TTC549 (cell line): Measurements from ENCODE around the gene PLCB1.
"Not testable (repeated sequence)": the region's sequence is repeated elsewhere in the genome, so short reads cannot be mapped to it uniquely, and the experiment has no call there.

Experiments
- FAIRE-seq: peaks from 2 replicates; lab custom pipeline; 2012; peaks lifted over from hg19 to GRCh38; lab: Jason Lieb, UNC

Gene PLCB1

GRCh38 chr20:8131598-8132483 lies at the start of gene PLCB1:
Gene PLCB1, plus strand, starts transcription at chr20:8132266. Its CDS starts 386 bp downstream, at chr20:8132652.
- FAIRE-seq, result no peak

- FAIRE-seq, result no peak
These were observed 49.1 kb upstream of the PLCB1 start for GRCh38 chr20:8082989-8083388.

- FAIRE-seq, result no peak
These were observed 42.4 kb upstream of the PLCB1 start for GRCh38 chr20:8089668-8090067.

- FAIRE-seq, result no peak
These were observed 37.6 kb upstream of the PLCB1 start for GRCh38 chr20:8094415-8094818.

DNA sequence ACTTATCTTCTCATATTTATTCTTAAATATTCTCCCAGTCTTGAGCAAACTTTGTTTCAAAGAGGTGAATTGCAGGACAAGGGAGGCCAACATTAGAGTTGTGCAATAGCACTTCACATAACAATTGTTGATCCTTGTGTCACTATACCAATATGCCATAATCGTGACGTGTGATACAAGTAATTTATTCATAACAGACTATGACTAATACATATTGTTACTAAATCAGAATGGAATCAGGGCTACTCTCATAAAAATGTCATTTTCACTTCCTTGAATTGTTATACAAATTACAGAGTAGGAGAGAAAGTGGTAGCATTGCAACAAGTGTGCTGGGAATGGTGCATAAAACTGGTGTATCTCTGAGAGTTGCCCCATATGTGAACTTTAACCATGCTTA lies 37.2 kb upstream of the PLCB1 start:
- no peak for FAIRE-seq

- no peak for FAIRE-seq
These were observed 36.2 kb upstream of the PLCB1 start for GRCh38 chr20:8095648-8096572.

GRCh38 chr20:8097307-8097706 lies 34.8 kb upstream of the PLCB1 start:
- FAIRE-seq, result no peak

DNA sequence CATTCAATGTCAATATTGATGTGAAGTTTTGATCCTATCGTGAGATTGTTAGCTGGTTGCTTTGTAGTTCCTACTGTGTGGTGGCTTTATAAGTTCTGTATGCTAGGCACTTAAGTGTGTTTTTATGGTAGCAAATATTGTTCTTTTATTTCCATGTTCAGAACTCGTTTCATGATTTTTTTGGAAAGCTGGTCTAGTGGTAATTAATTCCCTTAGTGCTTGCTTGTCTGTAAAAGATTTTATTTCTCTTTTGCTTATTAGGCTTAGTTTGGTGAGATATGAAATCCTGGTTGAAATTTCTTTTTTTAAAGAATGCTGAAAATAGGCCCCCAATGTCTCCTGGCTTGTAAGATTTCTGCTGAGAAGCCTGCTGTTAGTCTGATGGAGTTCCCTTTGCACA lies 27.8 kb upstream of the PLCB1 start:
- FAIRE-seq, result no peak

- not testable (repeated sequence) for FAIRE-seq
These were observed 17.5 kb upstream of the PLCB1 start for GRCh38 chr20:8114612-8115011.

DNA sequence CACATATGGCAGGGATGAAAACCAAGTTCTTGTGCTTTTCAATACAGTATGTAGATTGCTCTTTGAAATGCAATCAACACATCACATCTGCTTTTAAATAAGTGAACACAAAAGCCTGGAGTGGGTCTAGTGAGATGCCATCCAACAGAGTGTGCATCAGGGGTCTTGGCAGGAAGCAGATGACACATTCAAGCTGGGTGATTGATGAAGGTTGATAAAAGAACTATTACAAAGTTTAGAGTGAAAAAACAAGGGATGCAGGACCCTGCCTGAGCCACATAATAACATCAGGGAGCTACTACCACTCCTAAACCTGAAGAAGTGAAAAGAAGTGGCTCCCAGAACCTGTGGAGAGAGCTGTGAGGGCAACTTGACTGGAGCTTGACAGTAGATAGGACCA lies 16.6 kb upstream of the PLCB1 start:
- FAIRE-seq, result no peak

DNA sequence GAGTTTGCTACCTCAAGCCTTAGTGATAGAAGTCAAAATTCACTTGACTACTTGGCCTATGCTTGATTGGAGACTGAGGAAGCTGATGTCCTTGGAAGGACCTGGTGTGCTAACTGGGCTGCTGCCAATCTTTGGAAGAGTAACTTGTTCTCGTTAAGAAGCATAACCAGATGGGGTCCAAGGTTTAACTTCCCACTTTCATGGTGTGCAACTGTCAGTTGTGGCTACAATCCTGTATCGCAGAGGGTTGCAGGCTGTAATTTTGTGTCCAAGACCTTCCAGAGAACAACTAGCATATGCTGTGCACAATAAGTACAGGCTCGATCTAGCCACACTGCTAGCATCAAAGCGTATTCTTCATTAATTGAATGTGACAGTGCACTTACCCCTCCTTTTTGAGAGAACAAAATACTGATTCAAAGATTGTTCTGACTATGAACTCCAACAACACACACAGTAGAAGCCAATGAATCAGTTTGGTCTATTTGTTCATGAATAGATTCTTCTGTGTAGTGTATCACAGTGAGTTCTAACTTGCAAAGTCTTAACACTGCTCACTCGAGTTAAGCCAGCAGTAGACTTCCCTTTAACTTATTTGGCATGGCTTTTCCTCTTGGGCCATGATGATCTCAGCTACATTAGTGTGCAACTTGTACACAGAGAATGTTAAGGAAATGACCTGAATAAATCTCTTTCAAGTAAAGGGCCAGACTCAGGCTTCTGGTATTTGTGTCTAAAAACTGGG lies 15.8 kb upstream of the PLCB1 start:
- FAIRE-seq, result no peak

DNA sequence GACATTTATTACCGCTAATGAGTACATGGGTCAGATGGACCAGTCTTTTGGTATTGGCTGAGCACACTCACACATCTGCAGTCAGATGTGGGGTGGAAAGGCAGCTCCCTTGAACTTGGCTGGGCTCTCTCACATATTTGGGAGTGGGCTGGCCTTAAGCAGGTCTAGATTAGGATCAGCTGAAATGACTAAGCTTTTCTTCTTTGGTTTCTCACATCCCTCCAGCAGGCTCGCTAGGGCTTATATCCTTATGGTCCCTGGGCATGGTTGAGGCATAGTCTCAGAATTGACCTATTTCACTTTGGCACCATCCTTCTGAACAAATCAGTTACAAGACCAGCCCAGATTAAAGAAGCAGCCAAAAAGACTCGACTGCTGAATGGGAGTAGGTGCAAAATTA lies 14.4 kb upstream of the PLCB1 start:
- FAIRE-seq, result no peak

- no peak for FAIRE-seq
These were observed 14.0 kb upstream of the PLCB1 start for GRCh38 chr20:8118039-8118438.

- no peak for FAIRE-seq
These were observed 13.3 kb upstream of the PLCB1 start for GRCh38 chr20:8118760-8119159.

- FAIRE-seq, result no peak
These were observed 10.4 kb upstream of the PLCB1 start for GRCh38 chr20:8121666-8122065.

DNA sequence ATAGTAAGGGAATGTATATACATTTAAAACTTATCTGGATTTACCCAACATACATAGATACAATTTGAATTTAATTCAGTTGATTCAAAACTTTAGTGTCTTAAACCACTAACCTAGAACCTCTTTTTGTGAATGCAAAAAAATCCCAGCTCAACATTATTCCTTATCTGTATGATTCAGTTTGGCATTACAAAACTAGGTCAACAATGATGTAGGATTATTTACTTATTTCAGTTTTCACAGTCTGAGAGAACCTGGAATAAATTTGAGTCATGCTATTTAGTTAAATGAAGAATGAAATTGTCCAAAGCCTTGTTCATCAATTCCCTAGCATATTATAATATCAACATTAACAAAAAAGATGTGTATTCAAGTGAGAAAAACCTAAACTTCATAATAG lies 7.4 kb upstream of the PLCB1 start:
- no peak for FAIRE-seq

GRCh38 chr20:8126181-8126580 lies 5.9 kb upstream of the PLCB1 start:
- no peak for FAIRE-seq

DNA sequence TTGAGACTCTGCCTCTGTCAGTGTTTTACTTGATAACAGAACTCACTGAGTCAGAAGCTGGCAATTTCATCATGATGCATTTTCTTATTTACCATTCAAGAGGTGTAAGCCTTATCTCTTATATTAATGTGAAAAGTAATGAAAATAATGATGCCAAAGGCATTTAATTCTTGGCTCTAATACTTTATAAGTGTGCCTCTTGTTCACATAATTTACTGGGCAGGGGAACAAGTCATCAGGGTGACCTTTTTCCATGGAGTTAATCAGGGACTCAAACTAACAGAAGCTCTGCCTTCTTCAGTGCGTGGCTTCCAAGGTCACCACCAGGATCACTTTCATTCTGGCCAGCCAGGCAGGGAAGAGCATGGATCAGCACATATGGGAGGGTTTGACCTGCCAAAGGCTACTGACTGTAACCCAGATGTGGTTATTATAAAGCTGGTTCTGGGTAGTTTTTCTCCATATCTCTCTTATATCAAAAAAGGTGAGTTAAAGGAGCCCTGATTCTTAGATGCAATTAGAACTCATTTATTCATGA lies 5.2 kb upstream of the PLCB1 start:
- no peak for FAIRE-seq

- FAIRE-seq, result no peak
These were observed 4.4 kb upstream of the PLCB1 start for GRCh38 chr20:8127553-8128255.

GRCh38 chr20:8128291-8129060 lies 3.6 kb upstream of the PLCB1 start:
- FAIRE-seq, result no peak
